H1 (cell line): ENCODE data around the gene NECTIN1. TPM values are rescaled to one million over a fixed set of nuclear protein-coding genes. Genes with fewer than 3 reads are reported as not detected.
A peak's percentile ranks its signal among the peaks of the same experiment; 100 is the strongest.

Experiments used
- CBX5 ChIP-seq: fragments of 300-800, 300-1000 bp; sonication (generic); IDR thresholded peaks from 2 replicates; pipeline ENCODE4 v1.7.1; 2016; ENCODE audit warnings: antibody characterized with exemption, low read length, low read depth
- CHD2 ChIP-seq: IDR thresholded peaks from 2 replicates; pipeline ENCODE4 v1.6.1; 2012; ENCODE audit warnings: low read length, improper control_type of control experiment
- EGR1 ChIP-seq: IDR thresholded peaks from 2 replicates; pipeline ENCODE4 v1.6.1; 2011; ENCODE audit warnings: low read depth, low read length, borderline replicate concordance
- GABPA ChIP-seq: IDR thresholded peaks from 2 replicates; pipeline ENCODE4 v1.6.1; 2011; ENCODE audit warnings: mild to moderate bottlenecking, low read length, moderate library complexity, borderline replicate concordance; ENCODE audit not compliant: insufficient read depth
- HDAC2 ChIP-seq, 2 experiments: fragments of 300-600 bp in 1 of 2; sonication (generic) in 1 of 2; IDR thresholded peaks; 2 replicates each; pipeline ENCODE4 v1.6.1; 2011 to 2012; ENCODE audit warnings: low read depth in 2 of 2, low read length in 2 of 2, mild to moderate bottlenecking in 2 of 2, moderate library complexity in 2 of 2, borderline replicate concordance in 1 of 2, inconsistent platforms in 1 of 2
- HDAC6 ChIP-seq: IDR thresholded peaks from one replicate; pipeline ENCODE4 v1.7.1; 2012; ENCODE audit warnings: low read depth, mild to moderate bottlenecking, inconsistent platforms, low read length, moderate library complexity
- KDM1A ChIP-seq: fragments of 200-600, 300-600 bp; sonication (generic); IDR thresholded peaks from 2 replicates; pipeline ENCODE4 v1.7.1; 2016; ENCODE audit warnings: mild to moderate bottlenecking, low read length, borderline replicate concordance
- NANOG ChIP-seq: IDR thresholded peaks from 2 replicates; pipeline ENCODE4 v1.6.1; 2011; ENCODE audit warnings: low read length, low read depth, mild to moderate bottlenecking, inconsistent platforms; ENCODE audit not compliant: insufficient read depth, poor library complexity, severe bottlenecking
- POLR2A ChIP-seq, 2 experiments: IDR thresholded peaks; 1 replicate in 1 of 2; 2 replicates in 1 of 2; pipeline ENCODE4 v1.6.1; 2011; ENCODE audit warnings: low read depth in 2 of 2, low read length in 2 of 2, mild to moderate bottlenecking in 2 of 2; ENCODE audit errors: control extremely low read depth in 1 of 2
- POLR2AphosphoS5 ChIP-seq: IDR thresholded peaks from 2 replicates; pipeline ENCODE4 v1.6.1; 2011; ENCODE audit warnings: low read depth, low read length
- POU5F1 ChIP-seq: IDR thresholded peaks from 2 replicates; pipeline ENCODE4 v1.6.1; 2011; ENCODE audit warnings: low read depth, mild to moderate bottlenecking, low read length, moderate library complexity
- RBBP5 ChIP-seq: IDR thresholded peaks from 2 replicates; pipeline ENCODE4 v1.7.1; 2012; ENCODE audit warnings: low read depth, mild to moderate bottlenecking, inconsistent platforms, low read length, moderate library complexity, borderline replicate concordance
- SAP30 ChIP-seq: fragments of 300-600 bp; sonication (generic); IDR thresholded peaks from 2 replicates; pipeline ENCODE4 v1.7.1; 2012; ENCODE audit warnings: low read length, moderate library complexity, mild to moderate bottlenecking, inconsistent platforms; ENCODE audit not compliant: insufficient read depth, insufficient replicate concordance
- TBP ChIP-seq: IDR thresholded peaks from 2 replicates; pipeline ENCODE4 v1.6.1; 2011; ENCODE audit warnings: low read depth, low read length, improper control_type of control experiment
- TCF12 ChIP-seq: IDR thresholded peaks from 2 replicates; pipeline ENCODE4 v1.6.1; 2011; ENCODE audit warnings: low read depth, mild to moderate bottlenecking, low read length
- ZNF274 ChIP-seq: IDR thresholded peaks from 2 replicates; pipeline ENCODE4 v1.7.0; 2012; ENCODE audit warnings: low read length, borderline replicate concordance; ENCODE audit errors: extremely low read depth
- polyA plus RNA-seq, 7 experiments: library from polyadenylated mRNA; depleted of rRNA in 3 of 7; stranded (reverse) in 5 of 7; unstranded in 2 of 7; fragments of >200 nt in 5 of 7; fragments of 200-250 nt in 2 of 7; gene quantifications; 1 replicate in 5 of 7; 2 replicates in 1 of 7; 4 replicates in 1 of 7; pipeline versions ENCODE4 v1.2.1 to v1.2.3, GENCODE V29; 2011 to 2013; ENCODE audit warnings: missing spikeins in 2 of 7, mixed read lengths in 2 of 7
- total RNA-seq: library from RNA; stranded (reverse); fragmentation: NEBNext Ultra II Directional; extraction: Animal tissue kit (Norgen Biotek cat#: 25700); gene quantifications from 2 replicates; pipeline ENCODE4 v1.2.1, GENCODE V29; 2021
- TF ChIP-seq, protein P1 (sequence below): IDR thresholded peaks from 2 replicates; pipeline ENCODE4 v1.6.1; 2012; ENCODE audit warnings: low read length, inconsistent platforms
- TF ChIP-seq, protein P2 (sequence below): IDR thresholded peaks from 2 replicates; pipeline ENCODE4 v1.6.1; 2012; ENCODE audit warnings: inconsistent platforms

NECTIN1 gene
- total and polyA plus RNA-seq, 2 of the 8 experiments (the other 6 are each of a cell fraction or from before 2014, with no cell fraction given): 43.2 to 97.7 TPM

DNA sequence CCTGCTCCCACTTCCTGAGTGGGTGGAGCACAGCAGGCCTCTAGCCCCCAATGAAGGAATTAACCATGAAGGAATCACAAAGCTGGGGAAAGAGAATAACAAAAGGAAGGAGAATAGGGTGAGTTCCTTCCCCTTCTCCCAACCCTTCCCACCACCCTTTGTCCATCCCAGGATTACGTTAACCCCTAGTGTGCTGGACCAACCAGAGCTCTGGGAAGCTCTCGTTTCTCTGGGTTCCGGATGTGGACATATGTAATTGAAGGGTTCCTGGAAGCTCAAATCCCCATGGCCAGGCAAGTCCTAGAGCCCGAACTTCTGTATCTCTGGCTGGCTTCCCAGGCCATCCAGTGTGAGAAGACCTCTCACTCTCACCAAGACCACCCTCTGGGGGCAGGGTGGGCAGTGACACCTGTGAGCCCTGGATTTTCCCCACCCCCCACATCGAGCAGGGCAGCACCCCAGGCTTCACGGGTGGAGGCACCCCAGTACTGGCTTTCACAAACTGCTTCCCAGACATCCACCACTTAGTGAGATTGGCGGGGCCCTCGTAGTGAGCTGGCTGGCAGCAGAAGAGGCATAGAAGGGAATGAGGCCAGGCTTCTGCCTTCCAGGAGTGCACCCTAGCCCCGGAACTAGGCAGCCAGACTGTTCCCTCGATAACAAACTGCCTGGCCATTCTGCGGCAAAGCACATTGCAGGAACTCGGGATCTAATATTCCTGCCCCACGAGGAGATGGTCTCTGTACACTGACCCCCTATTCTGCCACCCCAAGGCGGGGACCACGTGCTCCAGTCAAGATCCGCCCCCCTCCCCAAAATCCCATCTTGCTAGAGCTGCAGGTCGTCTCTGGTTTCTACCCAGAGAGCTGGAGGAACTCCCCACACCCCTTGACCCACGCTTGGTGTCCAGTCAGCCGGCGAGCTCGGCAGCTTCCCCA lies 2.1 kb downstream of the NECTIN1 start (continued):
- TF ChIP-seq CBX5 (no peak), POU5F1 (0 out of 2 replicates have a peak, but pooled peaks have one; percentile 4), TCF12 (no peak), POLR2A (IDR thresholded peaks at IDR 0.05; ENCODE audit: control extremely low read depth in 1 of 2, low read depth in 2 of 2, low read length in 2 of 2) (no peak), HDAC2 (IDR thresholded peaks at IDR 0.05; ENCODE audit: borderline replicate concordance in 1 of 2, low read depth in 2 of 2, low read length in 2 of 2) (peak in 1 of 2 experiments; percentile 80; a peak in 1 of 4 replicates), SAP30 (no peak), GABPA (no peak), RBBP5 (no peak), POLR2AphosphoS5 (no peak), ZNF274 (no peak), HDAC6 (no peak), KDM1A (peak; percentile 29; the same call in 1 of the 2 replicates), CHD2 (no peak), EGR1 (peak; percentile 56; the same call in 1 of the 2 replicates), NANOG (no peak), TBP (no peak)
- TF ChIP-seq, protein P1, sequence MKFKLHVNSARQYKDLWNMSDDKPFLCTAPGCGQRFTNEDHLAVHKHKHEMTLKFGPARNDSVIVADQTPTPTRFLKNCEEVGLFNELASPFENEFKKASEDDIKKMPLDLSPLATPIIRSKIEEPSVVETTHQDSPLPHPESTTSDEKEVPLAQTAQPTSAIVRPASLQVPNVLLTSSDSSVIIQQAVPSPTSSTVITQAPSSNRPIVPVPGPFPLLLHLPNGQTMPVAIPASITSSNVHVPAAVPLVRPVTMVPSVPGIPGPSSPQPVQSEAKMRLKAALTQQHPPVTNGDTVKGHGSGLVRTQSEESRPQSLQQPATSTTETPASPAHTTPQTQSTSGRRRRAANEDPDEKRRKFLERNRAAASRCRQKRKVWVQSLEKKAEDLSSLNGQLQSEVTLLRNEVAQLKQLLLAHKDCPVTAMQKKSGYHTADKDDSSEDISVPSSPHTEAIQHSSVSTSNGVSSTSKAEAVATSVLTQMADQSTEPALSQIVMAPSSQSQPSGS: 0 out of 2 replicates have a peak, but pooled peaks have one; percentile 66
- TF ChIP-seq, protein P2, sequence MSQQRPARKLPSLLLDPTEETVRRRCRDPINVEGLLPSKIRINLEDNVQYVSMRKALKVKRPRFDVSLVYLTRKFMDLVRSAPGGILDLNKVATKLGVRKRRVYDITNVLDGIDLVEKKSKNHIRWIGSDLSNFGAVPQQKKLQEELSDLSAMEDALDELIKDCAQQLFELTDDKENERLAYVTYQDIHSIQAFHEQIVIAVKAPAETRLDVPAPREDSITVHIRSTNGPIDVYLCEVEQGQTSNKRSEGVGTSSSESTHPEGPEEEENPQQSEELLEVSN: peak; percentile 34; the same call in 1 of the 2 replicates
